Activated CD8-positive, alpha-beta memory T cell treated with anti-CD3 and anti-CD28 coated beads for 24 hours (primary cell): ENCODE results near the gene SEMA3F.

Experiments used
- DNase-seq: peaks from one replicate; pipeline ENCODE4 v3.0.0-alpha.2; 2020

SEMA3F gene

DNA sequence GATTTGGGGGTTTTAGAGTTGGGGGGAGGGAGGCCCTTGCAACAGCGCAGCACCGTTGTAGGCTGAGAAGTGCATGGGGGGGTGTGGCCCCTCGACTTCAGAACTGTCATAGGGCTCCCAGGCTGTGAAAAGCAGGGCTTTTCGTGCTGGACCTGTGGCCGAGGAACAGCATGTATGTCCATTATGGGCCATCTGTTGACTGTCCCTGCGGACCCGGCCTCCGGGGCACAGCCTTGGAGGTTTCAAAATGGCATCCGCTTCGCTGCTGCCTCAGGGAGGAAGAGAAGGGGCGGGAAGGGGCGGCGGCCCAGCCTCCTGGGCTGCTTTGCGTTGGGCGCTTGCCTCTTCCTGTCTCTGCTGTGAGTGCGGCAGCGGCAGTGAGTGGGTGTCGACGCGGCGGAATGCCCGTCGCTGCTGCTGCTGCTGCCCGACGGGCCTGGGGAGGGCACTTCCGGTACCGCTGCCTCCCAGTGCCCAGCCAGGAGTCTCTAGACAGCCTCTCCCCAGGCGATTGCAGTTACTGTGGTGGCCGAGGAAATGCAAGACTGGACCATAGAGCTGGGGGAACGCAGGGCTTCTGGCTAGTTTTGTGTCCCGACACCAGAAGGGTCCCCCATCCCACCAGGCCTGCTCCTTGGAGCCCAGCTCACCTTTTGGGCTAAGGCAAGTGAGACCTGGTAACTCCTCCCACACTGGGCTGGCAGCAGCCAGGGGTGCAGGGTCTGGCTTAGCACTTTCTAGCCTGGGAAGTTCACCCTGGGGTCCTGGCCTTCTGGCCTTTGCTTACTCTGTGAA lies 82.8 kb downstream of the SEMA3F start:
- DNase-seq: peak; percentile 92

GRCh38 chr3:50238549-50239026 lies 83.5 kb downstream of the SEMA3F start:
- DNase-seq: no peak
